ENCODE results near the gene MAPK11. TPM values are rescaled to one million over a fixed set of nuclear protein-coding genes. Genes with fewer than 3 reads are reported as not detected.

The MAPK11 gene
- total and polyA plus RNA-seq, 4 donors = 8.3 to 15.3 (median 11.9) TPM

DNA sequence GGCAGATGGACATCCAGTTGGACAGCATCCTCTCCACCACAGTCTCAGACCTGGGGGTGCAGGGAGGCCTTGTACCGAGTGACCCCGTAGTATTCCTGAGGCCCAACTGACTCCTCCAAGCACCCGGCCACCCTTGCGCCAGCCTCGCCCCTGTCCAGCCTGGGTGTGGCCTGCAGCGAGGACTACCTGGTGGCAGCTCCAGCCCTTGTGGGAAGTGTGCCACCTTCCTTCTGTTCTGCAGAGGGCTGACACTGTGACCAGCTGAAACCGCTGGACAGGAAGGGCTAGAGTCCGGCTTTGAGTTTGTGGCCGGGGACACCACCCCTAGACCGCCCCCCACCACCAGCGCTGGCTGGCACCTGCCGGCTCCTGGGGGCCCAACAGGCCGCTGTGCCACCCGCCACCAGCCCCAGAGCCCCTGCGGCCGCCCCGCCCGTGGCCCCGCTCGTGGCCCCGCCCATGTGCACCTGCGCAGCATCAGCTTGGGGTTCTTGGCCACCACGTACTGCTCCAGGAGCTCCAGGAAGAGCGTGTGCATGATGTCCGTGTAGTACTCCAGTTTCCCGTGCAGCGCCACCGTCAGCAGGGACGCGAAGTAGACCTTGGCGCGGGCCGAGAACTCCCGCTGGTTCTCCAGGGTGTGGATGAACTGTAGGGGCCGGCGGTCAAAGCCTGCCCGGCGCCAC lies 10.0 kb upstream of the MAPK11 start:
- TF ChIP-seq, protein P1, sequence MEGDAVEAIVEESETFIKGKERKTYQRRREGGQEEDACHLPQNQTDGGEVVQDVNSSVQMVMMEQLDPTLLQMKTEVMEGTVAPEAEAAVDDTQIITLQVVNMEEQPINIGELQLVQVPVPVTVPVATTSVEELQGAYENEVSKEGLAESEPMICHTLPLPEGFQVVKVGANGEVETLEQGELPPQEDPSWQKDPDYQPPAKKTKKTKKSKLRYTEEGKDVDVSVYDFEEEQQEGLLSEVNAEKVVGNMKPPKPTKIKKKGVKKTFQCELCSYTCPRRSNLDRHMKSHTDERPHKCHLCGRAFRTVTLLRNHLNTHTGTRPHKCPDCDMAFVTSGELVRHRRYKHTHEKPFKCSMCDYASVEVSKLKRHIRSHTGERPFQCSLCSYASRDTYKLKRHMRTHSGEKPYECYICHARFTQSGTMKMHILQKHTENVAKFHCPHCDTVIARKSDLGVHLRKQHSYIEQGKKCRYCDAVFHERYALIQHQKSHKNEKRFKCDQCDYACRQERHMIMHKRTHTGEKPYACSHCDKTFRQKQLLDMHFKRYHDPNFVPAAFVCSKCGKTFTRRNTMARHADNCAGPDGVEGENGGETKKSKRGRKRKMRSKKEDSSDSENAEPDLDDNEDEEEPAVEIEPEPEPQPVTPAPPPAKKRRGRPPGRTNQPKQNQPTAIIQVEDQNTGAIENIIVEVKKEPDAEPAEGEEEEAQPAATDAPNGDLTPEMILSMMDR (IDR thresholded peaks at IDR 0.05; ENCODE audit: control extremely low read depth, extremely low read depth) = no peak
- ATAC-seq (ENCODE audit: insufficient read depth, low FRiP score) (no peak), DNase-seq (no peak)
- H3K36me3 ChIP-seq (ENCODE audit: control insufficient read depth in 4 of 4, insufficient read depth in 4 of 4, low read length in 4 of 4) = peaks cover 7 to 91% (median 18%) of the 10 kb centered on the region in 4 donors
- 92% methylated on average over 38 of the region's 38 CpGs for WGBS, 2 donors
- no peaks in the 10 kb centered on the region for H3K9me3 ChIP-seq (ENCODE audit: control insufficient read depth in 4 of 4, insufficient read depth in 3 of 4, low read length in 3 of 4)
- no peak overlapping the region for H3K9ac ChIP-seq (ENCODE audit: insufficient read depth in 1 of 2, low read length in 2 of 2)
- peaks cover 0 to 7% (median 4%) of the 10 kb centered on the region in 5 donors for H3K4me1 ChIP-seq (ENCODE audit: control insufficient read depth in 5 of 5, insufficient read depth in 5 of 5, low read length in 5 of 5)
- H3K27ac ChIP-seq (ENCODE audit: low read depth in 1 of 2, low read length in 1 of 2) = no peak overlapping the region
- H3K27me3 ChIP-seq (ENCODE audit: control insufficient read depth in 3 of 3, insufficient read depth in 3 of 3, low read length in 2 of 3) = no peaks in the 10 kb centered on the region
- no peak overlapping the region for H3K4me3 ChIP-seq

DNA sequence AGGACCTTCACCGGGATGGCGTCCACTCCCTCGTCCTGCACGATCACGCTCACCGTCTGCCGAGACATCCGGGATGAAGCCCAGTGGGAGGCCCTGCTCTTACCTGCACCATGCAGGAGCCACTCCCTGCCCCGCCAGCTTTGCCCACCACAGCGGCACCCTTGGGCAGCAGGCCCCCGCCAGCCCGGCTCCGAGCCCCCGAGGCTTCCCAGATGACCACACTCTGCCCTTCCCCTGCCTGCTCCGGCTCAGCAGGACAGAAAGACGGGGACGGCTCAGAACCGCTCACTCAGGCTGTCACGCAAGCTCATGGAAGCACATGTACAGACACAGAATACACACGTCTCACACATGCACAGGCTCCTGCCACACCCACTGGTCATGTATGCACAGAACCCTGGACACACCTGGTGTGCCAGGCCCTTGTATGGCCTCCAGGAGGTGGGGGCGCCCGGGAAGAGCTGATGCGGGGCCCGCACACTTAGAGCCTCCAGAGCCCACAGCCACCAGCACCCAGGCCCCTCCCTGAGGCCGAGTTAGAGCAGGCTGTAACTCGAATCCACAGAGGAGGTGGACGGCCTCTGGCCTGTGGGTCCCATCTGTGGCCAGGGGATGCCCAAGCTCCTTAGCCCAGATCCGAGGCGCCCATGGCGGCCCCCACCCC lies 8.9 kb upstream of the MAPK11 start:
- H3K4me3 ChIP-seq = no peak overlapping the region
- ATAC-seq (ENCODE audit: insufficient read depth, low FRiP score) (no peak), DNase-seq (no peak)
- H3K36me3 ChIP-seq (ENCODE audit: control insufficient read depth in 4 of 4, insufficient read depth in 4 of 4, low read length in 4 of 4) = peaks cover 7 to 87% (median 21%) of the 10 kb centered on the region in 4 donors
- no peaks in the 10 kb centered on the region for H3K27me3 ChIP-seq (ENCODE audit: control insufficient read depth in 3 of 3, insufficient read depth in 3 of 3, low read length in 2 of 3)
- WGBS, 2 donors = 92 to 93% methylated on average over 30 of the region's 30 CpGs
- no peak overlapping the region for H3K27ac ChIP-seq (ENCODE audit: low read depth in 1 of 2, low read length in 1 of 2)
- no peaks in the 10 kb centered on the region for H3K9me3 ChIP-seq (ENCODE audit: control insufficient read depth in 4 of 4, insufficient read depth in 3 of 4, low read length in 3 of 4)
- TF ChIP-seq, protein P1 (IDR thresholded peaks at IDR 0.05; ENCODE audit: control extremely low read depth, extremely low read depth) = no peak
- H3K9ac ChIP-seq (ENCODE audit: insufficient read depth in 1 of 2, low read length in 2 of 2) = no peak overlapping the region
- peaks cover 0 to 7% (median 4%) of the 10 kb centered on the region in 5 donors for H3K4me1 ChIP-seq (ENCODE audit: control insufficient read depth in 5 of 5, insufficient read depth in 5 of 5, low read length in 5 of 5)

DNA sequence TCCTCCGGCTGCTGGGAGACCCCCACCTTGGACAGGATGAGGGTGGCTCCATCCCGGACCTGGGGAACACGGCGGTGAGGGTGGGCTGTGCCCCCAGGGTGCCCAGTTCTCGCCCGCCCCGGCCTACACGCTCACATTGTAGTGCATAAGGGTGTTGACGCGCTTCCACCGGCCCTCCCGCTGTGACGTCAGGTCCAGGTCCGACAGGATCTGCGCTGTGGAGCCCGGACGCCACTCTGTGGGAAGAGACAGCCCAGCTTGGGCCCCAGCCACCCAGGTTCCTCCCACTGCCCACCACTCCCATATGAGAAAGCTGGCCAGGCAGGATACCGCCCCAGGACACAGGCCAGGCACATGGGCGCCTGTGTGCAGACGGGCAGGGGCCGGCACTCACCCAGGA lies 8.3 kb upstream of the MAPK11 start:
- Histone ChIP-seq H3K4me1 (ENCODE audit: control insufficient read depth in 5 of 5, insufficient read depth in 5 of 5, low read length in 5 of 5) (peaks cover 0 to 7% (median 4%) of the 10 kb centered on the region in 5 donors), H3K27ac (ENCODE audit: low read depth in 1 of 2, low read length in 1 of 2) (no peak overlapping the region), H3K27me3 (ENCODE audit: control insufficient read depth in 3 of 3, insufficient read depth in 3 of 3, low read length in 2 of 3) (no peaks in the 10 kb centered on the region), H3K9ac (ENCODE audit: insufficient read depth in 1 of 2, low read length in 2 of 2) (no peak overlapping the region), H3K36me3 (ENCODE audit: control insufficient read depth in 4 of 4, insufficient read depth in 4 of 4, low read length in 4 of 4) (peaks cover 7 to 81% (median 21%) of the 10 kb centered on the region in 4 donors), H3K9me3 (ENCODE audit: control insufficient read depth in 4 of 4, insufficient read depth in 3 of 4, low read length in 3 of 4) (no peaks in the 10 kb centered on the region), H3K4me3 (no peak overlapping the region)
- TF ChIP-seq, protein P1 (IDR thresholded peaks at IDR 0.05; ENCODE audit: control extremely low read depth, extremely low read depth) = no peak
- no peak for DNase-seq
- WGBS, 2 donors = 94% methylated on average over 21 of the region's 21 CpGs
- ATAC-seq (ENCODE audit: insufficient read depth, low FRiP score) = no peak
